ENCODE data around the gene CDV3.
A peak's percentile ranks its signal among the peaks of the same experiment; 100 is the strongest.
"Not testable (repeated sequence)": the region's sequence is repeated elsewhere in the genome, so short reads cannot be mapped to it uniquely, and the experiment has no call there.

Gene CDV3

DNA sequence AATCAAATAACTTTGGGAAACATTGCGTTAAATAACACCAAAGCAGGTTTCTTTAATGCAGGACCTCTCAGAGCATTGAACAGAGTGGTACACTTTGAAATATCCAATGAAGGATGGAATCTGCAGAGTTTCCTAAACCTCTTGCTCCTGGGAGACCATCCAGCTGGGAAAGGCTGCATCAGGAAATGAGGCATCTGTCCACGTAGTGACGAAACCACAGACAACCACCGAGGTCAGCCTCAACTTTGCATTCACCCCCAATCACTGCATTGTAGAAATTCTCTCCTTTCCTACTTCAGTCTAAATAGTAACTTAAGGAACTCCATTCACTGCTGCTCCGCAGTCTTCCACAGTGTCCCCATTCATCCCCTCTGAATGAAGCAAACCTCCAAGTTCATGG lies 41.5 kb upstream of the CDV3 start:
- DNase-seq (ENCODE audit: low spot score) (no peak), ATAC-seq (ENCODE audit: low read depth) (no peak)
- Histone ChIP-seq H3K27ac (ENCODE audit: poor library complexity, severe bottlenecking) (no peak overlapping the region), H3K36me3 (ENCODE audit: low read depth) (no peaks in the 10 kb centered on the region), H3K9me3 (ENCODE audit: severe bottlenecking) (no peaks in the 10 kb centered on the region), H3K4me1 (ENCODE audit: insufficient read depth, poor library complexity, severe bottlenecking) (peaks cover 12% of the 10 kb centered on the region), H3K4me3 (ENCODE audit: severe bottlenecking) (no peak overlapping the region), H3K27me3 (ENCODE audit: insufficient read depth, poor library complexity, severe bottlenecking) (no peaks in the 10 kb centered on the region)
- TF ChIP-seq, protein P1, sequence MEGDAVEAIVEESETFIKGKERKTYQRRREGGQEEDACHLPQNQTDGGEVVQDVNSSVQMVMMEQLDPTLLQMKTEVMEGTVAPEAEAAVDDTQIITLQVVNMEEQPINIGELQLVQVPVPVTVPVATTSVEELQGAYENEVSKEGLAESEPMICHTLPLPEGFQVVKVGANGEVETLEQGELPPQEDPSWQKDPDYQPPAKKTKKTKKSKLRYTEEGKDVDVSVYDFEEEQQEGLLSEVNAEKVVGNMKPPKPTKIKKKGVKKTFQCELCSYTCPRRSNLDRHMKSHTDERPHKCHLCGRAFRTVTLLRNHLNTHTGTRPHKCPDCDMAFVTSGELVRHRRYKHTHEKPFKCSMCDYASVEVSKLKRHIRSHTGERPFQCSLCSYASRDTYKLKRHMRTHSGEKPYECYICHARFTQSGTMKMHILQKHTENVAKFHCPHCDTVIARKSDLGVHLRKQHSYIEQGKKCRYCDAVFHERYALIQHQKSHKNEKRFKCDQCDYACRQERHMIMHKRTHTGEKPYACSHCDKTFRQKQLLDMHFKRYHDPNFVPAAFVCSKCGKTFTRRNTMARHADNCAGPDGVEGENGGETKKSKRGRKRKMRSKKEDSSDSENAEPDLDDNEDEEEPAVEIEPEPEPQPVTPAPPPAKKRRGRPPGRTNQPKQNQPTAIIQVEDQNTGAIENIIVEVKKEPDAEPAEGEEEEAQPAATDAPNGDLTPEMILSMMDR (IDR thresholded peaks at IDR 0.05; ENCODE audit: poor library complexity, severe bottlenecking): no peak

DNA sequence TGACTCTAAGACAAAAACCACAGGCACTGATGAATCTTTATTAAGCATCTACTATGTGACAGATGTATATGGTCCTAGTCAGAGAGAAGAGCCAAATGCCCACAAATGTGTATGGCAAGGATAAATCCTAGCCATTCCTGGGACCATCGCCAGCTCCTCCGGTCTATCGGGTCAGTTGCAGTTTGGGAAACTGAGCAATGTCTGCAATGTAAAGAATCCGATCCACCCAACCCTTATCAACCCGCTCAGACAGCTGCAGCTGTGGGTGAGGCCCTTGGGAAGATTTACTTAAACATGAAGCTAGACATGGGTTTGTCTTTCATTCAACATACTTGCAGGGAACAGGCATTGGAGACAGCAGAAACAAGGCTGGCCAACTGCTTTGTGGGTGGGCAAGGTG lies 40.5 kb upstream of the CDV3 start:
- ATAC-seq (ENCODE audit: low read depth) (no peak), DNase-seq (ENCODE audit: low spot score) (no peak)
- no peaks in the 10 kb centered on the region for H3K36me3 ChIP-seq (ENCODE audit: low read depth)
- H3K4me1 ChIP-seq (ENCODE audit: insufficient read depth, poor library complexity, severe bottlenecking): peaks cover 12% of the 10 kb centered on the region
- H3K27ac ChIP-seq (ENCODE audit: poor library complexity, severe bottlenecking): no peak overlapping the region
- H3K27me3 ChIP-seq (ENCODE audit: insufficient read depth, poor library complexity, severe bottlenecking): no peaks in the 10 kb centered on the region
- no peaks in the 10 kb centered on the region for H3K9me3 ChIP-seq (ENCODE audit: severe bottlenecking)
- H3K4me3 ChIP-seq (ENCODE audit: severe bottlenecking): no peak overlapping the region
- TF ChIP-seq, protein P1 (IDR thresholded peaks at IDR 0.05; ENCODE audit: poor library complexity, severe bottlenecking): no peak

DNA sequence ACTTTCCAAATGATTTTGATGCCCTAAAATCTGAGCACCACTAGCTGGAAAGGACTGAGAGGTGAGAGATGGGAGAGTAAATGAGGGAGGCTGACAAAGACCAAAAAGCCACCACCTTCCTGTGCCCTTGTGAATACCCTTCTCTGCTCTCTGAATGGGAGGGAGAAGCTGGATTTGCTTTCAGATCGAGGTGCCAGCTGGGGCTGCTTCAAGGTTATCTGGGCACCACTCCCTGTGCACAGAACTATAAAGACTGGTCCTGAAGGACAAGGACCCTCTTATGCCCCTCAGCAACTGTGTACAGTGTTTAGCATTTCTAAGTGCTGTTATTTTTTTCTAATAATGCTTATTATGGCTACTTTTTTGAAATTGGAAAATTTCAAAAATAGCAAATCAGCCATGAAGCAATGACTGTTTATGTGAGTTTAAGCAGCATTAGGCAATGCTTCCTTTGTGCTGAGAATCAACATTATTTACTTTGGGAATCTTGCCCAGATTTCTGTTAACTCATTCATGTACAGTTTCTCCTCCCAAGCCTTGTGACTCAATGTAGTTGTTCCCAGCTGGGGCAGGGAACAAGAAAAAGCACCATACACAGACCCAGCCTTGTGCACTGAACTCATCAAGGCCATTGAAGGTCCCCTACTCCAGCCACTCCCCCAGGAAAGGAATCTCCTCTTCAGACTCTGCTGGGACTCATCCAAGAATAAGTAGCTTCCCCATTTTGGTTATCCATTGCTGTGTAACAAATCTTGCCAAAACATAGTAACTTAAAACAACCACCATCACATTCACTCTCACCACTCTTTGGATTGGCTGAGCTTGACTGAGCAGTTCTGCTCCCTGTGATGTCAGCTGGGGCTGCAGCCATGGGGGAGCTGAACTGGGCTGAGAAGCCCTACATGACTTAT lies 37.3 kb upstream of the CDV3 start:
- Histone ChIP-seq H3K9me3 (ENCODE audit: severe bottlenecking) (no peaks in the 10 kb centered on the region), H3K4me3 (ENCODE audit: severe bottlenecking) (no peak overlapping the region), H3K27ac (ENCODE audit: poor library complexity, severe bottlenecking) (peak overlapping the region; percentile 68), H3K36me3 (ENCODE audit: low read depth) (no peaks in the 10 kb centered on the region), H3K4me1 (ENCODE audit: insufficient read depth, poor library complexity, severe bottlenecking) (peaks cover 18% of the 10 kb centered on the region), H3K27me3 (ENCODE audit: insufficient read depth, poor library complexity, severe bottlenecking) (no peaks in the 10 kb centered on the region)
- ATAC-seq (ENCODE audit: low read depth) (peak; percentile 87), DNase-seq (ENCODE audit: low spot score) (no peak)
- TF ChIP-seq, protein P1 (IDR thresholded peaks at IDR 0.05; ENCODE audit: poor library complexity, severe bottlenecking): no peak

DNA sequence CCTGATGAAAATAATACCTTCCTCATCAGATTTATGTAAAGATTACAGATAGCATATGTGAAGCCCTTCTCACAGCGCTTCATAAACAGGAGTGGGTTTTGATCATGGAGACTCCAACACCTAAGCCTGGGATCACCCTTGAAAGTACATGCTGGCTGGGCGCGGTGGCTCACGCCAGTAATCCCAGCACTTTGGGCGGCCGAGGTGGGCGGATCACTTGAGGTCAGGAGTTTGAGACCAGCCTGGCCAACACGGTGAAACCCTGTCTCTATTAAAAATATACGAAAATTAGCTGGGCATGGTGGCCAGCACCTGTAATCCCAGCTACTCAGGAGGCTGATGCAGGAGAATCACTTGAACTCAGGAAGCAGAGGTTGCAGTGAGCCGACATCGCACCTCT lies 36.4 kb upstream of the CDV3 start:
- not testable (repeated sequence) for H3K9me3 ChIP-seq (ENCODE audit: severe bottlenecking); H3K4me3 ChIP-seq (ENCODE audit: severe bottlenecking); H3K27me3 ChIP-seq (ENCODE audit: insufficient read depth, poor library complexity, severe bottlenecking); H3K36me3 ChIP-seq (ENCODE audit: low read depth); DNase-seq (ENCODE audit: low spot score); ATAC-seq (ENCODE audit: low read depth)
- Histone ChIP-seq H3K4me1 (ENCODE audit: insufficient read depth, poor library complexity, severe bottlenecking) (peaks cover 20% of the 10 kb centered on the region), H3K27ac (ENCODE audit: poor library complexity, severe bottlenecking) (peak overlapping the region; percentile 68)

DNA sequence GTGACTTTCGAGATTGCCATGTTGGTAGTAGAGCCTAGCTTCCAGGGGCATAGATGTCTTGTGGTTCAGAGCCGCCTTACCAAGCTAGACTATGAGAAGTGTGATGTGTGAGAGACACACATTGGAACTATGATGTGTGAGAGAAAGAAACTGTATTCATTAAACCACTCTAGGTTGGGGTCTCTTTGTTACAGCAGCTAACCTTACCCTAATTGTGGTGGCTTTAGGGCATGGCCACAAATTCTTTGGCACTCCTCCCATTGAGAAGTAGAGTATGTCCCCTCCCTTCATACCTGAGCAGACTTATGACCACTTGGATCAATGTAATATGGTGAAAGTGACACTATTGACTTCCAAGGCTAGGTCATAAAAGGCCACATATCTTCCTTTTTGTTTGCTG lies 35.3 kb upstream of the CDV3 start:
- H3K9me3 ChIP-seq (ENCODE audit: severe bottlenecking): no peaks in the 10 kb centered on the region
- no peak overlapping the region for H3K27ac ChIP-seq (ENCODE audit: poor library complexity, severe bottlenecking)
- TF ChIP-seq, protein P1 (IDR thresholded peaks at IDR 0.05; ENCODE audit: poor library complexity, severe bottlenecking): no peak
- no peaks in the 10 kb centered on the region for H3K36me3 ChIP-seq (ENCODE audit: low read depth)
- H3K27me3 ChIP-seq (ENCODE audit: insufficient read depth, poor library complexity, severe bottlenecking): no peaks in the 10 kb centered on the region
- no peak for ATAC-seq (ENCODE audit: low read depth)
- DNase-seq (ENCODE audit: low spot score): no peak
- peaks cover 20% of the 10 kb centered on the region for H3K4me1 ChIP-seq (ENCODE audit: insufficient read depth, poor library complexity, severe bottlenecking)
- no peak overlapping the region for H3K4me3 ChIP-seq (ENCODE audit: severe bottlenecking)

All from RWPE2 (cell line).